Transverse colon (tissue), 4 donors: ENCODE results near the gene LRRIQ4.

Experiments
- CTCF ChIP-seq, 5 experiments: fragments of 200-600 bp in 3 of 5; fragments of 450-650 bp in 2 of 5; sonication (generic) in 3 of 5; IDR thresholded peaks; 1 replicate in 2 of 5; 2 replicates in 3 of 5; pipeline ENCODE4 v1.5.1; 2016 to 2017; ENCODE audit warnings: antibody characterized with exemption in 5 of 5, inconsistent platforms in 3 of 5, mild to moderate bottlenecking in 2 of 5, moderate library complexity in 1 of 5
- EP300 ChIP-seq: sonication (generic); formaldehyde crosslinking; IDR thresholded peaks from one replicate; pipeline ENCODE4 v1.6.1; 2017; ENCODE audit warnings: antibody characterized with exemption, low read depth
- POLR2A ChIP-seq: fragments of 450-650 bp; IDR thresholded peaks from one replicate; pipeline ENCODE4 v1.6.1; 2016; ENCODE audit warnings: antibody characterized with exemption, mild to moderate bottlenecking, moderate library complexity
- POLR2AphosphoS5 ChIP-seq, 3 donors: sonication (generic); formaldehyde crosslinking; IDR thresholded peaks; one replicate each; pipeline ENCODE4 v1.6.1; 2016; ENCODE audit warnings: antibody characterized with exemption in 3 of 3

- no peak for TF ChIP-seq CTCF (IDR thresholded peaks at IDR 0.05)
- no peak for TF ChIP-seq EP300
- no peak for TF ChIP-seq POLR2A
- TF ChIP-seq POLR2AphosphoS5 (IDR thresholded peaks at IDR 0.05) = no peak
Observed at GRCh38 chr3:169774186-169774585, 38.5 kb upstream of the LRRIQ4 start.
